ENCODE data around the gene MPV17L2. TPM values are rescaled to one million over a fixed set of nuclear protein-coding genes. Genes with fewer than 3 reads are reported as not detected.

MPV17L2 gene
- total RNA-seq, 4 donors from 2014 or later: 18.1 to 38.9 (median 33.0) TPM

GRCh38 chr19:18164072-18164471 lies 28.9 kb upstream of the MPV17L2 start:
- H3K9me3 ChIP-seq: no peaks in the 10 kb centered on the region
- intact Hi-C loops (cut with DNase I; ENCODE audit: low total_unique reads): no loop called here
- H3K27ac ChIP-seq: no peak overlapping the region
- H3K4me3 ChIP-seq: no peak overlapping the region
- TF ChIP-seq CTCF (IDR thresholded peaks at IDR 0.05 in 4 of 5, conservative IDR thresholded peaks at IDR 0.05 in 1 of 5) (no peak), POLR2A (IDR thresholded peaks at IDR 0.05) (no peak)
- in situ Hi-C loops (cut with MboI; ENCODE audit: low sequenced_read_pairs in 4 of 4): loop anchor here in 3 of 4 donors (10.0 kb wide), 1 partner anchor 49 kb away; no protein-coding TSS in a partner anchor
- no peaks in the 10 kb centered on the region for H3K27me3 ChIP-seq
- H3K36me3 ChIP-seq: peaks cover 0 to 66% of the 10 kb centered on the region in 2 donors
- H3K4me1 ChIP-seq: peaks cover 3 to 17% of the 10 kb centered on the region in 2 donors
- DNase-seq (no peak), ATAC-seq (no peak)

GRCh38 chr19:18165794-18166544 lies 27.0 kb upstream of the MPV17L2 start:
- no peaks in the 10 kb centered on the region for H3K27me3 ChIP-seq
- TF ChIP-seq POLR2A (IDR thresholded peaks at IDR 0.05) (no peak), CTCF (IDR thresholded peaks at IDR 0.05 in 4 of 5, conservative IDR thresholded peaks at IDR 0.05 in 1 of 5) (no peak)
- intact Hi-C loops (cut with DNase I; ENCODE audit: low total_unique reads): no loop called here
- H3K36me3 ChIP-seq: peaks cover 0 to 73% of the 10 kb centered on the region in 2 donors
- no peaks in the 10 kb centered on the region for H3K9me3 ChIP-seq
- no peak for DNase-seq
- no peak overlapping the region for H3K27ac ChIP-seq
- no peak overlapping the region for H3K4me3 ChIP-seq
- no peak for ATAC-seq
- in situ Hi-C loops (cut with MboI; ENCODE audit: low sequenced_read_pairs in 4 of 4): loop anchor here in 3 of 4 donors (10.0 kb wide), 1 partner anchor 51 kb away; no protein-coding TSS in a partner anchor
- H3K4me1 ChIP-seq: peaks cover 0 to 5% of the 10 kb centered on the region in 2 donors

- intact Hi-C loops (cut with DNase I; ENCODE audit: low total_unique reads): no loop called here
These were observed 26.0 kb upstream of the MPV17L2 start for GRCh38 chr19:18167011-18167410.

GRCh38 chr19:18167975-18168645 lies 24.9 kb upstream of the MPV17L2 start:
- peaks cover 0 to 62% of the 10 kb centered on the region in 2 donors for H3K36me3 ChIP-seq
- in situ Hi-C loops (cut with MboI; ENCODE audit: low sequenced_read_pairs in 4 of 4): loop anchor here in 3 of 4 donors (10.0 kb wide), 1 partner anchor 53 kb away; no protein-coding TSS in a partner anchor

More at GRCh38 chr19:18167011-18167410, 26.0 kb upstream of the MPV17L2 start:
- no peak for ATAC-seq
- in situ Hi-C loops (cut with MboI; ENCODE audit: low sequenced_read_pairs in 4 of 4): loop anchor here in 3 of 4 donors (10.0 kb wide), 1 partner anchor 52 kb away; no protein-coding TSS in a partner anchor
- no peaks in the 10 kb centered on the region for H3K27me3 ChIP-seq
- TF ChIP-seq POLR2A (IDR thresholded peaks at IDR 0.05) (no peak), CTCF (IDR thresholded peaks at IDR 0.05 in 4 of 5, conservative IDR thresholded peaks at IDR 0.05 in 1 of 5) (no peak)
- H3K4me3 ChIP-seq: no peak overlapping the region
- DNase-seq: no peak
- peaks cover 0 to 72% of the 10 kb centered on the region in 2 donors for H3K36me3 ChIP-seq
- H3K9me3 ChIP-seq: no peaks in the 10 kb centered on the region
- no peak overlapping the region for H3K27ac ChIP-seq
- H3K4me1 ChIP-seq: no peaks in the 10 kb centered on the region

More at GRCh38 chr19:18167975-18168645, 24.9 kb upstream of the MPV17L2 start:
- Histone ChIP-seq H3K27ac (no peak overlapping the region), H3K27me3 (no peaks in the 10 kb centered on the region), H3K9me3 (no peaks in the 10 kb centered on the region), H3K4me1 (no peaks in the 10 kb centered on the region), H3K4me3 (no peak overlapping the region)
- ATAC-seq (peak; percentile 51 to 56), DNase-seq (peak in 1 of 2 donors; percentile 23)
- peak; percentile 53 to 72 (median 68) for TF ChIP-seq CTCF (IDR thresholded peaks at IDR 0.05 in 4 of 5, conservative IDR thresholded peaks at IDR 0.05 in 1 of 5)
- TF ChIP-seq POLR2A (IDR thresholded peaks at IDR 0.05): no peak
- intact Hi-C loops (cut with DNase I; ENCODE audit: low total_unique reads): loop anchor here (1.0 kb wide), 1 partner anchor 55 kb away; no protein-coding TSS in a partner anchor
